ENCODE measurements around the gene NRN1L.

DNA sequence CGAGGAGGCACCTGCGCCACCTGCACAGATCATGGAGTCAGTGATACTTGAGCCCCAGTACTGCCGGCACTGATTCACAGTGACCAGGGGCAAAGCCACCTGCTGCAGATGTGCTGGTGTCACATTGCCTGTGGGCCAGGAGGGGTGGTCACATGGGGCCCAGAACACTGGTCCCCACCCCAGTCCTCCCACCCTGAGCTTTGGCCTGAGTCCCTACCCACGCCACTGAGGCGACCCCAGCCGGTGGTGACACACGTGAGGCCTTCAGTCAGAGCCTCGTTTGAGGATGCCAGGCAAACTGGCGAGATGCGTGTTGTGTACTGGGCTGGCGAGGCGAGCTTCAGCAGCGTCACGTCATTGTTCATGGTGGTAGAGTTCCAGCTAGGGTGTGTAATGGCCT is 45.5 kb downstream of the NRN1L start:
- no peak for TF ChIP-seq SUZ12 (IDR thresholded peaks at IDR 0.05; ENCODE audit: extremely low read depth, insufficient read depth, insufficient read length)
- TF ChIP-seq ZNF274 (IDR thresholded peaks at IDR 0.05; ENCODE audit: low read depth, low read length) = no peak

All from NT2/D1 (cell line).